Muscle layer of colon (tissue), 2 donors: Measurements from ENCODE around the gene MAMSTR.

Experiments
- H3K27ac ChIP-seq: one replicate; pipeline ENCODE4 v1.7.0; 2013; ENCODE audit warnings: low read depth, mild to moderate bottlenecking, low read length, moderate library complexity
- H3K27me3 ChIP-seq, 2 donors: one replicate each; pipeline ENCODE4 v1.7.0; 2013; ENCODE audit warnings: low read length in 2 of 2, mild to moderate bottlenecking in 2 of 2; ENCODE audit not compliant: insufficient read depth in 2 of 2, control insufficient read depth in 1 of 2
- H3K36me3 ChIP-seq: one replicate; pipeline ENCODE4 v1.7.0; 2013; ENCODE audit warnings: mild to moderate bottlenecking, low read length; ENCODE audit not compliant: insufficient read depth
- H3K4me1 ChIP-seq: one replicate; pipeline ENCODE4 v1.7.0; 2013; ENCODE audit warnings: mild to moderate bottlenecking, low read length; ENCODE audit not compliant: insufficient read depth
- H3K4me3 ChIP-seq, 2 donors: one replicate each; pipeline ENCODE4 v1.7.0; 2013; ENCODE audit warnings: low read length in 2 of 2, low read depth in 1 of 2, mild to moderate bottlenecking in 1 of 2, moderate library complexity in 1 of 2
- H3K9ac ChIP-seq: one replicate; pipeline ENCODE4 v1.7.0; 2013; ENCODE audit warnings: low read length
- H3K9me3 ChIP-seq: one replicate; pipeline ENCODE4 v1.7.0; 2013; ENCODE audit warnings: mild to moderate bottlenecking, low read length
- donor health status: abdominal sarcoma.
- donor health status: Adenocarcinoma of cecum.

Gene MAMSTR

GRCh38 chr19:48676887-48677286 lies 42.6 kb downstream of the MAMSTR start:
- Histone ChIP-seq H3K9me3 (no peaks in the 10 kb centered on the region), H3K9ac (no peak overlapping the region)

GRCh38 chr19:48676487-48676886 lies 43.0 kb downstream of the MAMSTR start:
- Histone ChIP-seq H3K27me3 (no peaks in the 10 kb centered on the region), H3K9ac (no peak overlapping the region), H3K4me1 (peaks cover 10% of the 10 kb centered on the region), H3K27ac (no peak overlapping the region), H3K36me3 (no peaks in the 10 kb centered on the region), H3K4me3 (no peak overlapping the region), H3K9me3 (no peaks in the 10 kb centered on the region)

More at GRCh38 chr19:48676887-48677286, 42.6 kb downstream of the MAMSTR start:
- Histone ChIP-seq H3K4me1 (peaks cover 10% of the 10 kb centered on the region), H3K27me3 (no peaks in the 10 kb centered on the region), H3K27ac (no peak overlapping the region), H3K4me3 (no peak overlapping the region), H3K36me3 (no peaks in the 10 kb centered on the region)

- no peaks in the 10 kb centered on the region for H3K36me3 ChIP-seq
- peaks cover 10% of the 10 kb centered on the region for H3K4me1 ChIP-seq
- H3K27me3 ChIP-seq = no peaks in the 10 kb centered on the region
- H3K4me3 ChIP-seq = peak overlapping the region in 1 of 2 donors; percentile 16
- H3K27ac ChIP-seq = no peak overlapping the region
- no peaks in the 10 kb centered on the region for H3K9me3 ChIP-seq
- no peak overlapping the region for H3K9ac ChIP-seq
Measured at GRCh38 chr19:48674921-48675824, 44.4 kb downstream of the MAMSTR start.

- H3K27ac ChIP-seq = no peak overlapping the region
- no peak overlapping the region for H3K9ac ChIP-seq
Measured at GRCh38 chr19:48674216-48674809, 45.2 kb downstream of the MAMSTR start.

GRCh38 chr19:48673436-48674100 lies 46.0 kb downstream of the MAMSTR start:
- H3K27me3 ChIP-seq = no peaks in the 10 kb centered on the region
- no peak overlapping the region for H3K9ac ChIP-seq
- H3K27ac ChIP-seq = no peak overlapping the region
- H3K4me3 ChIP-seq = no peak overlapping the region
- H3K4me1 ChIP-seq = peaks cover 10% of the 10 kb centered on the region
- no peaks in the 10 kb centered on the region for H3K36me3 ChIP-seq
- no peaks in the 10 kb centered on the region for H3K9me3 ChIP-seq

More at GRCh38 chr19:48674216-48674809, 45.2 kb downstream of the MAMSTR start:
- no peak overlapping the region for H3K4me3 ChIP-seq
- H3K4me1 ChIP-seq = peaks cover 10% of the 10 kb centered on the region
- no peaks in the 10 kb centered on the region for H3K27me3 ChIP-seq
- no peaks in the 10 kb centered on the region for H3K9me3 ChIP-seq
- no peaks in the 10 kb centered on the region for H3K36me3 ChIP-seq

GRCh38 chr19:48672994-48673393 lies 46.5 kb downstream of the MAMSTR start, which contains the start of gene NTN5:
NTN5 (minus strand) TSS chr19:48673017; CDS start chr19:48670986, 2,031 bp downstream.
- Histone ChIP-seq H3K9me3 (no peaks in the 10 kb centered on the region), H3K9ac (no peak within 1 kb of the TSS), H3K27ac (no peak within 1 kb of the TSS), H3K4me1 (peaks cover 10% of the 10 kb centered on the region), H3K4me3 (no peak within 1 kb of the TSS), H3K36me3 (no peaks in the 10 kb centered on the region), H3K27me3 (no peaks in the 10 kb centered on the region)

- Histone ChIP-seq H3K4me1 (peaks cover 10% of the 10 kb centered on the region), H3K9me3 (no peaks in the 10 kb centered on the region), H3K27me3 (no peaks in the 10 kb centered on the region), H3K4me3 (no peak overlapping the region), H3K36me3 (no peaks in the 10 kb centered on the region), H3K27ac (no peak overlapping the region), H3K9ac (no peak overlapping the region)
Measured at GRCh38 chr19:48671446-48671995, 48.0 kb downstream of the MAMSTR start.

- H3K9me3 ChIP-seq = no peaks in the 10 kb centered on the region
- H3K4me3 ChIP-seq = no peak overlapping the region
- H3K4me1 ChIP-seq = peaks cover 10% of the 10 kb centered on the region
- no peak overlapping the region for H3K9ac ChIP-seq
- H3K27ac ChIP-seq = no peak overlapping the region
- H3K27me3 ChIP-seq = no peaks in the 10 kb centered on the region
- no peaks in the 10 kb centered on the region for H3K36me3 ChIP-seq
Measured at GRCh38 chr19:48670699-48671445, 48.7 kb downstream of the MAMSTR start.

- no peaks in the 10 kb centered on the region for H3K9me3 ChIP-seq
- no peak overlapping the region for H3K27ac ChIP-seq
- no peaks in the 10 kb centered on the region for H3K36me3 ChIP-seq
- H3K4me1 ChIP-seq = peaks cover 3% of the 10 kb centered on the region
- no peak overlapping the region for H3K4me3 ChIP-seq
- no peak overlapping the region for H3K9ac ChIP-seq
- no peaks in the 10 kb centered on the region for H3K27me3 ChIP-seq
Measured at GRCh38 chr19:48669903-48670668, 49.4 kb downstream of the MAMSTR start.

- H3K4me3 ChIP-seq = no peak overlapping the region
- no peak overlapping the region for H3K9ac ChIP-seq
- H3K27ac ChIP-seq = no peak overlapping the region
- no peaks in the 10 kb centered on the region for H3K4me1 ChIP-seq
- no peaks in the 10 kb centered on the region for H3K27me3 ChIP-seq
- no peaks in the 10 kb centered on the region for H3K36me3 ChIP-seq
- no peaks in the 10 kb centered on the region for H3K9me3 ChIP-seq
Measured at GRCh38 chr19:48668761-48669160, 50.8 kb downstream of the MAMSTR start.
